Activated CD4-positive, CD25-positive, alpha-beta regulatory T cell (primary cell): Measurements from ENCODE around the gene TMEM145.
A peak's percentile ranks its signal among the peaks of the same experiment; 100 is the strongest.
"Not testable (repeated sequence)": the region's sequence is repeated elsewhere in the genome, so short reads cannot be mapped to it uniquely, and the experiment has no call there.

Source experiments
- DNase-seq, 4 experiments: peaks; one replicate each; lab custom pipeline; 2025; lab: John Stamatoyannopoulos, UW

The TMEM145 gene

GRCh38 chr19:42313096-42313839 is at the start of gene TMEM145:
Gene TMEM145 (plus strand): TSS chr19:42313309. CDS start chr19:42313377, 68 bp downstream.
- DNase-seq, result peak in 1 of 4 experiments; percentile 24

GRCh38 chr19:42266105-42266504 is 47.0 kb upstream of the TMEM145 start:
- DNase-seq, result not testable (repeated sequence)

GRCh38 chr19:42266928-42267603 is 46.0 kb upstream of the TMEM145 start:
- not testable (repeated sequence) for DNase-seq

- DNase-seq, result no peak
These were observed 45.4 kb upstream of the TMEM145 start for GRCh38 chr19:42267644-42268141.

- DNase-seq, result peak; percentile 92 to 98 (median 96)
These were observed 44.9 kb upstream of the TMEM145 start for GRCh38 chr19:42268142-42268703.

- DNase-seq, result peak; percentile 95 to 100 (median 98)
These were observed 44.2 kb upstream of the TMEM145 start, which contains the start of gene CIC for GRCh38 chr19:42268704-42269477. Gene CIC (plus strand): TSS chr19:42269252. CDS start chr19:42271784, 2,532 bp downstream.

GRCh38 chr19:42269478-42270345 is 43.4 kb upstream of the TMEM145 start:
- DNase-seq, result no peak

- DNase-seq, result peak in 3 of 4 experiments; percentile 25 to 35 (median 32)
These were observed 42.6 kb upstream of the TMEM145 start for GRCh38 chr19:42270346-42271044.

GRCh38 chr19:42271045-42271419 is 42.1 kb upstream of the TMEM145 start:
- no peak for DNase-seq

GRCh38 chr19:42271861-42272534 is 41.1 kb upstream of the TMEM145 start:
- no peak for DNase-seq

- DNase-seq, result no peak
These were observed 40.6 kb upstream of the TMEM145 start for GRCh38 chr19:42272535-42272897.

GRCh38 chr19:42272989-42273406 is 40.1 kb upstream of the TMEM145 start:
- no peak for DNase-seq

- no peak for DNase-seq
These were observed 39.6 kb upstream of the TMEM145 start for GRCh38 chr19:42273407-42274064.

GRCh38 chr19:42274065-42274682 is 38.9 kb upstream of the TMEM145 start:
- no peak for DNase-seq

- DNase-seq, result no peak
These were observed 38.0 kb upstream of the TMEM145 start for GRCh38 chr19:42275103-42275502.

GRCh38 chr19:42275517-42275916 is 37.6 kb upstream of the TMEM145 start:
- no peak for DNase-seq

GRCh38 chr19:42276284-42276683 is 36.8 kb upstream of the TMEM145 start:
- DNase-seq, result no peak

GRCh38 chr19:42276821-42277220 is 36.3 kb upstream of the TMEM145 start:
- DNase-seq, result no peak
